ENCODE measurements around the gene IL10. TPM values are rescaled to one million over a fixed set of nuclear protein-coding genes. Genes with fewer than 3 reads are reported as not detected.

The IL10 gene
- polyA plus RNA-seq, 3 donors, result 4.1 to 68.1 (median 7.8) TPM

GRCh38 chr1:206753141-206753540, 19.2 kb downstream of the IL10 start:
- DNase-seq, result peak; percentile 63 to 87 (median 78)
- H3K36me3 ChIP-seq (replicated peaks in 1 of 2; ENCODE audit: control insufficient read depth in 1 of 2, insufficient read depth in 2 of 2, low read length in 2 of 2), result no peaks in the 10 kb centered on the region
- H3K9ac ChIP-seq (ENCODE audit: insufficient read depth, low read length, poor library complexity, severe bottlenecking), result no peak overlapping the region
- intact Hi-C loops (cut with micrococcal nuclease), result no loop called here
- no peaks in the 10 kb centered on the region for H4K20me1 ChIP-seq (ENCODE audit: insufficient read depth, low read length)
- peaks cover 22 to 40% of the 10 kb centered on the region in 2 donors for H3K4me1 ChIP-seq (ENCODE audit: control insufficient read depth in 1 of 2, insufficient read depth in 2 of 2, low read length in 2 of 2)
- peak overlapping the region in 1 of 2 donors; percentile 12 for H3K27ac ChIP-seq (ENCODE audit: low read depth in 1 of 2, low read length in 2 of 2)
- H2AFZ ChIP-seq (ENCODE audit: insufficient read depth, low read depth, low read length, poor library complexity, severe bottlenecking), result no peak overlapping the region
- H3K36me3 Mint-ChIP-seq, result peaks cover 0 to 2% of the 10 kb centered on the region in 2 donors
- WGBS (ENCODE audit: insufficient coverage), result no CpG with 5 or more reads among the region's 3 CpGs
- H3K4me3 ChIP-seq (replicated peaks in 1 of 3; ENCODE audit: low read depth in 2 of 3, low read length in 3 of 3), result no peak overlapping the region
- H3K9me3 ChIP-seq (replicated peaks in 1 of 2; ENCODE audit: control insufficient read depth in 1 of 2, insufficient read depth in 1 of 2, low read length in 2 of 2), result no peaks in the 10 kb centered on the region
- H3K27ac Mint-ChIP-seq, result peak overlapping the region in 5 of 7 donors; percentile 25 to 77 (median 59)
- peaks cover 0 to 2% (median 0%) of the 10 kb centered on the region in 3 donors for H3K27me3 Mint-ChIP-seq (ENCODE audit: low read depth in 3 of 3)
- no peaks in the 10 kb centered on the region for H3K9me3 Mint-ChIP-seq
- no peak overlapping the region for H3K4me3 Mint-ChIP-seq
- TF ChIP-seq CTCF (IDR thresholded peaks at IDR 0.05), result no peak
- peaks cover 33% of the 10 kb centered on the region for H3K4me1 Mint-ChIP-seq
- no peak overlapping the region for H3K4me2 ChIP-seq (replicated peaks; ENCODE audit: extremely low read depth, low read length, poor library complexity, severe bottlenecking)
- H3K79me2 ChIP-seq (ENCODE audit: insufficient read depth, low read length), result no peaks in the 10 kb centered on the region
- no peaks in the 10 kb centered on the region for H3K27me3 ChIP-seq (ENCODE audit: control insufficient read depth in 2 of 2, insufficient read depth in 2 of 2, low read length in 2 of 2)

- Histone ChIP-seq H3K9ac (ENCODE audit: insufficient read depth, low read length, poor library complexity, severe bottlenecking) (no peak overlapping the region), H3K4me3 (replicated peaks in 1 of 3; ENCODE audit: low read depth in 2 of 3, low read length in 3 of 3) (no peak overlapping the region), H4K20me1 (ENCODE audit: insufficient read depth, low read length) (no peaks in the 10 kb centered on the region), H3K27me3 (ENCODE audit: control insufficient read depth in 2 of 2, insufficient read depth in 2 of 2, low read length in 2 of 2) (no peaks in the 10 kb centered on the region), H2AFZ (ENCODE audit: insufficient read depth, low read depth, low read length, poor library complexity, severe bottlenecking) (no peak overlapping the region), H3K4me1 (ENCODE audit: control insufficient read depth in 1 of 2, insufficient read depth in 2 of 2, low read length in 2 of 2) (peaks cover 21 to 40% of the 10 kb centered on the region in 2 donors), H3K27ac (ENCODE audit: low read depth in 1 of 2, low read length in 2 of 2) (peak overlapping the region in 1 of 2 donors; percentile 12), H3K36me3 (replicated peaks in 1 of 2; ENCODE audit: control insufficient read depth in 1 of 2, insufficient read depth in 2 of 2, low read length in 2 of 2) (no peaks in the 10 kb centered on the region), H3K4me2 (replicated peaks; ENCODE audit: extremely low read depth, low read length, poor library complexity, severe bottlenecking) (no peak overlapping the region), H3K79me2 (ENCODE audit: insufficient read depth, low read length) (no peaks in the 10 kb centered on the region), H3K9me3 (replicated peaks in 1 of 2; ENCODE audit: control insufficient read depth in 1 of 2, insufficient read depth in 1 of 2, low read length in 2 of 2) (no peaks in the 10 kb centered on the region)
- DNase-seq, result no peak
- Mint-ChIP-seq H3K4me1 (peaks cover 36% of the 10 kb centered on the region), H3K9me3 (no peaks in the 10 kb centered on the region), H3K27me3 (ENCODE audit: low read depth in 3 of 3) (peaks cover 0 to 2% (median 0%) of the 10 kb centered on the region in 3 donors), H3K36me3 (peaks cover 0 to 2% of the 10 kb centered on the region in 2 donors), H3K27ac (peak overlapping the region in 1 of 7 donors; percentile 11), H3K4me3 (no peak overlapping the region)
- intact Hi-C loops (cut with micrococcal nuclease), result no loop called here
- WGBS (ENCODE audit: insufficient coverage), result 75% methylated on average over 2 of the region's 2 CpGs
- no peak for TF ChIP-seq CTCF (IDR thresholded peaks at IDR 0.05)
These were observed 19.8 kb downstream of the IL10 start for GRCh38 chr1:206752481-206752880.
